ENCODE data around the gene ACKR4. TPM values are rescaled to one million over a fixed set of nuclear protein-coding genes. Genes with fewer than 3 reads are reported as not detected.
"Not testable (repeated sequence)": the region's sequence is repeated elsewhere in the genome, so short reads cannot be mapped to it uniquely, and the experiment has no call there.

The ACKR4 gene
- total RNA-seq, 2 donors from 2014 or later = not detected

DNA sequence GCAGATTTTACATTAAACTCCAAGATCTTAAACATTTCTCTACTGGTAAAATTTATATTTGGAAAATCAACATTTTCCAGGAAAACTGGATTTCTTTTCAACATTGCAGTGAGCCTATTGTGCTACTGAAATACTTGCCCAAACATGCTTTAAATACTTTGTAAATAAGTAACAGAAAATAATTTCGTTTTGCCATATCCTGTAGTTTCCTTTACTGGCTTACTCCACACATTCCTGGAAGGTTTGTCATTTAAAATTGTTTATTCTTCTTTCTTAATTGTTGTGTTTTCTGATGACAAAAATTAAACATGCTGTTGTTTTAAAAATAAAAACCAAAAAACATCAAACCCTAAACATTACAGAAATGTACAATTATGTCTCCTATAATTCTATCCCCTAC, 40.5 kb downstream of the ACKR4 start:
- Mint-ChIP-seq H3K27me3 (no peaks in the 10 kb centered on the region), H3K9me3 (no peaks in the 10 kb centered on the region), H3K4me3 (no peak overlapping the region), H3K27ac (no peak overlapping the region), H3K36me3 (peaks cover 4% of the 10 kb centered on the region), H3K4me1 (ENCODE audit: low read depth in 2 of 2) (no peaks in the 10 kb centered on the region)
- no peak for DNase-seq (ENCODE audit: low spot score)
- no peak for ATAC-seq

DNA sequence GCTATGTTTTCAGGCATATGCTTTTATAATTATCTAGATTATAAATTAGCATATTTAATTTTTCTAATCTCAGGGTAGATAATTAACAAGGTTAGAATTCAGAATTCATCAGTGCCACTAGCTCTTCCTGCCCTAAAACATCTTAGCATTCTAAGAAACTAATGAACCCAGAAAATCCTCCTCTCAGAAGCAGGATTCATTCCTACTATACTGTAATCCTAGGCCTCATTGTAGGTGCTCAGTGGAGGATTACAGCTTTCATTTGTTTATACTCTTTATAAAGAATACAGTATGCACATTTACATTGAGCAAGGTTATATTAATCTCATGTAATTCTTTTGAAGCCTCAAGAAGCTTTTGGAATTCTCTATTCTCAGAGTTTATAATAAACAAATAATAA, 41.6 kb downstream of the ACKR4 start:
- Mint-ChIP-seq H3K36me3 (peaks cover 4% of the 10 kb centered on the region), H3K9me3 (no peaks in the 10 kb centered on the region)

DNA sequence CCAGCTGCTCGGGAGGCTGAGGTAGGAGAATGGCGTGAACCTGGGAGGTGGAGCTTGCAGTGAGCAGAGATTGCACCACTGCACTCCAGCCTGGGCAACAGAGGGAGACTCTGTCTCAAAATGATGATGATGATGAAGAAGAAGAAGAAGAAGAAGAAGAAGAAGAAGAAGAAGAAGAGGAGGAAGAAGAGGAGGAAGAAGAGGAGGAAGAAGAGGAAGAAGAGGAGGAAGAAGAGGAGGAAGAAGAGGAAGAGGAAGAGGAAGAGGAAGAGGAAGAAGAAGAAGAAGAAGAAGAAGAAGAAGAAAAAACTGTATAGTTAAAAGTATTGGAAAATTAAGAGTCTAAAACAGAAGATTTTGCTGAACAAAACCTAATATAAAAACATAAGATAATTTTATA, 44.4 kb downstream of the ACKR4 start:
- not testable (repeated sequence) for H3K36me3 Mint-ChIP-seq; DNase-seq (ENCODE audit: low spot score); H3K9me3 Mint-ChIP-seq; H3K4me1 Mint-ChIP-seq (ENCODE audit: low read depth in 2 of 2); ATAC-seq; H3K4me3 Mint-ChIP-seq; H3K27me3 Mint-ChIP-seq; H3K27ac Mint-ChIP-seq

More for the DNA sequence above, 41.6 kb downstream of the ACKR4 start:
- Mint-ChIP-seq H3K4me1 (ENCODE audit: low read depth in 2 of 2) (peaks cover 0 to 2% of the 10 kb centered on the region in 2 donors), H3K27ac (no peak overlapping the region), H3K4me3 (no peak overlapping the region), H3K27me3 (no peaks in the 10 kb centered on the region)
- DNase-seq (ENCODE audit: low spot score) (no peak), ATAC-seq (no peak)

DNA sequence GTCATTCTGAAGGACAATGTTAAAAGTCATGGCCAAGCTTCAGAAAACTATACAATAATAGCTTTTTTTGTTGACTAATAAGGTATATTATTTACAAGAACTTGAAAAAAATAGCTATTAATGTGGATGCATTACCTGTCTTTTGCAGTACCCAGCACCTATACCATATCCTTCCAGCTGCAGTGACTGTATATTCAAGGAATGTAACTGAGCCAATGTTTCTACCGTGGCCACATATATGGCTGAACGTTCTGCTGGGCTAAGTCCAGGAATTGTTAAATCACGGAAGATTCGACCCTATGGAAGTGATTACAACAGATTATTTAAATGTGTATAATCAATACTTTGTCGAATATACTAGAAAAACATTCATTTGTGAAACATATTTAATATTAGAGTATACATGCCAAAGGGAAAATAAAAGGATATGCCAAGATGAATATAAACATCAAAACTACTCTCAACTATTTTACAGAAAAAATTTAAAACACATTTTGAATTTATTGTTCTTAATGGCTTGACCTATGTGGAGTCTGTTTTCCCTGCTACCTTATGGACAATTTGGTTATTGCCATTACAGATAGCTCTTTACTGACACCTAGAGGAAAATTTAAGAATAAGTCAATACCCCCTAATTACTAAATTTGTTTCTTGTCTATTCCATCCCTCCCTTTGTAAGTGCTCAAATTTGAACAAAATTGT, 44.9 kb downstream of the ACKR4 start:
- DNase-seq (ENCODE audit: low spot score) (no peak), ATAC-seq (no peak)
- Mint-ChIP-seq H3K36me3 (no peaks in the 10 kb centered on the region), H3K4me1 (ENCODE audit: low read depth in 2 of 2) (peaks cover 0 to 5% of the 10 kb centered on the region in 2 donors), H3K9me3 (no peaks in the 10 kb centered on the region), H3K4me3 (no peak overlapping the region), H3K27ac (no peak overlapping the region), H3K27me3 (no peaks in the 10 kb centered on the region)

DNA sequence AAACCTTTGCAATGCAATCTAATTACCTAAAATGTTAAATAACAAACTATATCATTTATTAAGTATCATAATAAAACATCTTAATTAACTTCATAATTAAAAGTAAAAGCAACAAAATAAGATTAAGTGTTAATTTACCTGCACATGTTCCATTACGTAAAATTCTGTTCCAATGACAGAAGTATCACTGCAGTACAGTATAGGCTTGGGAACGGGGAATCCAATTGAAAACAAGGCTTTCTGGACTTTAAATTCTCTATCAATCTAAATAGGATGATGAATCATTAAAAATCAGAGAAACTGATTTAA, 45.4 kb downstream of the ACKR4 start:
- Mint-ChIP-seq H3K4me3 (no peak overlapping the region), H3K9me3 (no peaks in the 10 kb centered on the region), H3K27ac (no peak overlapping the region), H3K27me3 (no peaks in the 10 kb centered on the region), H3K4me1 (ENCODE audit: low read depth in 2 of 2) (peaks cover 0 to 5% of the 10 kb centered on the region in 2 donors), H3K36me3 (no peaks in the 10 kb centered on the region)
- ATAC-seq (no peak), DNase-seq (ENCODE audit: low spot score) (no peak)

DNA sequence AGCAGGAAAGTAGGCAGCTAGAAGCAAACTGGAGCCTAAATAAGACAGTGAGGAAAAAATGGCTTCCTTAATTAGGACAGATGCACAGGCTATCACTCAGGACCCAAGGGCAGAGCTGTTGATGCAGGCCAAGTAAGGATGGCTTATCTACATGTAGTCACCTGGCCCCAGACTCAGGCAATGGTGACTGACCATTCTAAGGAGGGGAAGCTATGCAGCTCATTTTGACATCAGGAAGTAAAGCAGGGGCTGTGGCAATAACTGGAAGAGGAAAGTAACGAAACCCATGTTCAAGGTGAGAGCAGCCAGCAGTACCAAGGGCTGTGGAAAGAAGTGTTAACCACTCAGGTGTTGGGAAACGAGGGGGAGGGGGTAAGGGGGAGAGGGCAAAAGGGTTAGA, 46.3 kb downstream of the ACKR4 start:
- Mint-ChIP-seq H3K36me3 (no peaks in the 10 kb centered on the region), H3K27me3 (no peaks in the 10 kb centered on the region), H3K4me1 (ENCODE audit: low read depth in 2 of 2) (peaks cover 0 to 5% of the 10 kb centered on the region in 2 donors), H3K27ac (no peak overlapping the region), H3K4me3 (no peak overlapping the region), H3K9me3 (no peaks in the 10 kb centered on the region)
- ATAC-seq (no peak), DNase-seq (ENCODE audit: low spot score) (no peak)

DNA sequence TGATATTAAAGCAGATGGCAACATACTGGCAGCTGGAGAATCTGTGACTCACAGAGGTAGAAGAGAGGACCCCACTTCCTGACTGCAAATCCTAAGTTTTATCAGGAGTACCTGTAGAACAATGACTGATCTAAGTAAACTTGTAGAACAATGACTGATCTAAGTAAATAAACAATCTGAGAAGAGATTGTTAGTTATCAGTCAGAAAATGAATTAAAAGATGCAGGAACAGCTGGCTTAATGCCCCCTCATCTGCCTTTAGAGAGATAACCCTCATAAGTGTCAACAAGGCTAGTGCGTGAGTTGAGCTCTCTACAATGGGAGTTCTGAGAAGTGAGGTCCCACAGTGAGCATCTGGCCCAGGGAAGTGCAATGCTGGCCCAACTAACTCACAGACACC, 48.0 kb downstream of the ACKR4 start:
- Mint-ChIP-seq H3K27me3 (no peaks in the 10 kb centered on the region), H3K36me3 (no peaks in the 10 kb centered on the region), H3K27ac (no peak overlapping the region), H3K4me3 (no peak overlapping the region), H3K9me3 (no peaks in the 10 kb centered on the region), H3K4me1 (ENCODE audit: low read depth in 2 of 2) (peaks cover 0 to 5% of the 10 kb centered on the region in 2 donors)
- ATAC-seq (no peak), DNase-seq (ENCODE audit: low spot score) (no peak)

DNA sequence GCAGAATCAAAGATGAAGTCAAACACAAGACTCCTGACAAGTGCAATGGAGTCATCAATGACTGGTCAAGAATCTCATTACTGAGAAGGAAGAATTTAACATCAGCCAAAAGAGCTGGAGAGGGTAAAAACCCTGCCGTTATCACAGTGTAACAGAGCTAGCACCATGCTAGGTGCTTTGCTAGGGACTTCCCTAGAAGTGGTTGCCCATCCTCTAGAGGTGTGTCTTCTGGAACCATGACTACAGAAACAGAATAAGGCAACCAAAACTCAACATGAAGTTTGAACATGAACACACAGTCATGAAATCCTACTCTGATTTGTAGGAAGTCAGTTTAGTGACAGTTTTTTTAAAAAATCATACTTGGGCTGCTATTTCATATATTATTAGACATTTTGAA, 53.1 kb downstream of the ACKR4 start:
- Mint-ChIP-seq H3K27me3 (no peaks in the 10 kb centered on the region), H3K36me3 (no peaks in the 10 kb centered on the region), H3K4me1 (ENCODE audit: low read depth in 2 of 2) (peaks cover 0 to 4% of the 10 kb centered on the region in 2 donors), H3K4me3 (no peak overlapping the region), H3K27ac (no peak overlapping the region), H3K9me3 (no peaks in the 10 kb centered on the region)
- DNase-seq (ENCODE audit: low spot score) (no peak), ATAC-seq (no peak)

Other genes with a start within 250 kb of the ACKR4 start
- gene DNAJC13, start 179.8 kb upstream of the ACKR4 start, total RNA-seq = 10 to 100 TPM; 36.0 to 44.1 TPM
- gene ACAD11, start 62.5 kb downstream of the ACKR4 start, total RNA-seq = 10 to 100 TPM in 1 of 2 donors, 1 to 10 TPM in 1; 9.3 to 11.5 TPM
- gene UBA5, start 63.1 kb downstream of the ACKR4 start, total RNA-seq = 10 to 100 TPM; 49.0 to 51.7 TPM
- 10 to 100 TPM; 14.0 to 14.9 TPM for gene NPHP3, start 125.1 kb downstream of the ACKR4 start, total RNA-seq